Measurements from ENCODE around the gene RHOB.

The RHOB gene

GRCh38 chr2:20440001-20440560, 6.8 kb upstream of the RHOB start:
- no peak overlapping the region for H3K4me3 ChIP-seq (ENCODE audit: low read length)
- H3K36me3 ChIP-seq (ENCODE audit: insufficient read depth, low read length): no peaks in the 10 kb centered on the region
- no peak overlapping the region for H3K4me2 ChIP-seq (ENCODE audit: low read length)
- H3K9ac ChIP-seq (ENCODE audit: low read depth, low read length): peak overlapping the region; percentile 81
- no peaks in the 10 kb centered on the region for H3K9me3 ChIP-seq (replicated peaks; ENCODE audit: low read length)
- no peaks in the 10 kb centered on the region for H3K27me3 ChIP-seq (ENCODE audit: control insufficient read depth, insufficient read depth, low read length)
- H3K4me1 ChIP-seq (ENCODE audit: control insufficient read depth, insufficient read depth, low read length): peaks cover 36% of the 10 kb centered on the region

DNA sequence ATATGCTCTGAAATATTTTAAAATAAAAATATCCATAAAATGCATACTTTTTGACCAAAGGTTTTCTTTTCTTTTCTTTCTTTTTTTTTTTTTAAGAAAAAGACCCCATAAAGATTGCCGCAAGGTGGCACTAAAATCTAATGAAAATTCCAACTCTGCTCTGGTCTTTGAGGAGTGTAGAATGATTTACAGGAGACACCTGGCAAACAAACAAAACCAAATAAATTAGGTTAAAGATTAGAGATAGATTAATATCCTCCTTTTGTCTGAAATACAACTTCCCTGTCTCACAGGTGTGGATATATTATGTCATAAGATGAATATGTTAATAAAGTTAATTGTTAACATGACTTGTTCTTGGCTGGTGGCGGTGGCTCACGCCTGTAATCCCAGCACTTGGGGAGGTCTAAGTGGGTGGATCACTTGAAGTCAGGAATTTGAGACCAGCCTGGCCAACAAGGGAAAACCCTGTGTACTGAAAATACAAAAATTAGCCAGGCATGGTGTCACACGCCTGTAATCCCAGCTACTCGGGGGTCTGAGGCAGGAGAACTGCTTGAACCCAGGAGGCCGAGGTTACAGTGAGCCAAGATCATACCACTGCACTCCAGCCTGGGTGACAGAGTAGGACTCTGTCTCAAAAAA, 3.5 kb upstream of the RHOB start:
- Histone ChIP-seq H3K9me3 (replicated peaks; ENCODE audit: low read length) (no peaks in the 10 kb centered on the region), H3K4me2 (ENCODE audit: low read length) (peak overlapping the region; percentile 57), H3K4me1 (ENCODE audit: control insufficient read depth, insufficient read depth, low read length) (peaks cover 31% of the 10 kb centered on the region), H3K4me3 (ENCODE audit: low read length) (no peak overlapping the region), H3K36me3 (ENCODE audit: insufficient read depth, low read length) (peaks cover 12% of the 10 kb centered on the region), H3K27me3 (ENCODE audit: control insufficient read depth, insufficient read depth, low read length) (no peaks in the 10 kb centered on the region), H3K9ac (ENCODE audit: low read depth, low read length) (peak overlapping the region; percentile 43)

GRCh38 chr2:20444101-20444992, 2.5 kb upstream of the RHOB start:
- peak overlapping the region; percentile 43 for H3K9ac ChIP-seq (ENCODE audit: low read depth, low read length)
- peaks cover 25% of the 10 kb centered on the region for H3K4me1 ChIP-seq (ENCODE audit: control insufficient read depth, insufficient read depth, low read length)
- H3K4me3 ChIP-seq (ENCODE audit: low read length): no peak overlapping the region
- no peaks in the 10 kb centered on the region for H3K27me3 ChIP-seq (ENCODE audit: control insufficient read depth, insufficient read depth, low read length)
- peaks cover 22% of the 10 kb centered on the region for H3K36me3 ChIP-seq (ENCODE audit: insufficient read depth, low read length)
- H3K9me3 ChIP-seq (replicated peaks; ENCODE audit: low read length): no peaks in the 10 kb centered on the region
- peak overlapping the region; percentile 57 for H3K4me2 ChIP-seq (ENCODE audit: low read length)

DNA sequence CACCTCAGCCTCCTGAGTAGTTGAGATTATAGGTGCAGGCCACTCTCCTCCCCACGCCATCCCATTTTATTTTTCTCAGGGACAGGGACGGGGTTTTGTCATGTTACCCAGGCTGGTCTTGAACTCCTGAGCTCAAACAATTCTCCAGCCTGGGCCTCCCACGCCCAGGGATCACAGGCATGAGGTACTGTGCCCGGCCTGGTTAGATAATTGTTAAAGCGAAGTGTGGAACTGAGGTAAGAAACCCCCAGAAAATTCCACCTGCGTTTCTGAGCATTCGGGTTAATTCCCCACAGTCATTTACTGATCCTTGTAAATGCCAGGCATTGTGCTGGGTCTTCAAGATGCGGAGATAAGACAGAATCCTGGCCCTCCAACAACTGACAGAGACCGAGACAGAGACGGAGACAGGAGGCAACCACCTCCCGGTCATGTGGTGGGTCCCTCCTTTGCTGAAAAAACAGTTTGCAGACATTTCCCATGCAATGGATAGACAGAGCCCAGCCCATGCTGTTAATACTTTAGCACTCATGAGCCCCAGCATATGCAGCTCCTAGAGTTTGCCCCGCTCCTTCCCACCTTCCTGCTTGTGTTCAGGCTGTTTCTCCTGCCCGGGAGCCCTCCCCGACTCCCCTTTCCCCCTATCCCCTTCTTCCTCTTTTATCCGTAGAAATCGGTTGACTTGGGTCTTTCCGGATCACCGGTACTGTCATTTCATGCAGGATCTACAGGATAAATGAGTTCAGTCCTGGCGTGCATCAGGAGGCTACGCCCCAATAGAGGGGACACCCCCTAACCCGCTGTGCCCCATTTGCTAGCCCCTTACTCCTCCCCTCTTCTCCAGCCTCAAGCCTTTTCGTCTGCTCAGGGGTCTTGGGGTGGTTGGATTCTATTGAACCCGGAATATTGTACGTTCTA, 1.6 kb upstream of the RHOB start:
- Histone ChIP-seq H3K9me3 (replicated peaks; ENCODE audit: low read length) (no peaks in the 10 kb centered on the region), H3K36me3 (ENCODE audit: insufficient read depth, low read length) (peaks cover 22% of the 10 kb centered on the region), H3K27me3 (ENCODE audit: control insufficient read depth, insufficient read depth, low read length) (no peaks in the 10 kb centered on the region), H3K4me3 (ENCODE audit: low read length) (no peak overlapping the region), H3K4me2 (ENCODE audit: low read length) (peak overlapping the region; percentile 48), H3K4me1 (ENCODE audit: control insufficient read depth, insufficient read depth, low read length) (peaks cover 30% of the 10 kb centered on the region), H3K9ac (ENCODE audit: low read depth, low read length) (peak overlapping the region; percentile 1)

DNA sequence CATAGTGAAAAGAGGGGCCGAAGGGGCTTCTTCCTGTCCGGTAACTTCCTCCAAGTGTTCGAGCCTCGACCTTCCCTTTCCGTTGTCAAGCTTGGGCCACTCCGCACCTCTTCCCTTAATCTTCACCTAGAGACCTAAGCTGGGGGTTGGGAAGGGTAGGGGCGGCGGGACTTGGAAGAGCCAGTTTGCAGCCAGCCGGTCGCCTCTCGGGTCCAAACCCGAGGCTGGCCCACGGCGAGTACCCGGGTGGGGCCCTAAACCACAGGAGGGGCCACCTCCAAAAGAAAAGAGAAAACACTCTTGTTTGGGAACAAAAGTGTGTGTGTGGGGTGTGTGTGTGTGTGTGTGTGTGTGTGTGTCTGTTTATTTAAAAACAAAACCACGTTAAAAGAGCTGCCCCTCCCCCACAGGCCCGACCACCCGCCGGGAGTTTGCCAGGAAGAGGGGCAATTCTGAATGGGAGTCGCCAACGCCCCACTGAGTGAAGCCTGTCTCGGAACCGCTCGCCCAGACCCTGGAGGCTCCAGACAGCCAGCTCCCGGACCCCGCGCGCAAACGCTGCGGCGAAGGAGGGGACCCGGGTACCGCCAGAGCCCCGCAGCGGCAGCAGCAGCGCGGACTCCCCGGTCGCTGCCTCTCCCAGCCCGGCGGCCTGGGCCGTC, 488 bp upstream of the RHOB start:
- peak overlapping the region; percentile 80 for H3K4me3 ChIP-seq (ENCODE audit: low read length)
- peaks cover 22% of the 10 kb centered on the region for H3K36me3 ChIP-seq (ENCODE audit: insufficient read depth, low read length)
- no peaks in the 10 kb centered on the region for H3K27me3 ChIP-seq (ENCODE audit: control insufficient read depth, insufficient read depth, low read length)
- peak overlapping the region; percentile 94 for H3K4me2 ChIP-seq (ENCODE audit: low read length)
- peaks cover 40% of the 10 kb centered on the region for H3K4me1 ChIP-seq (ENCODE audit: control insufficient read depth, insufficient read depth, low read length)
- H3K9me3 ChIP-seq (replicated peaks; ENCODE audit: low read length): no peaks in the 10 kb centered on the region
- peak overlapping the region; percentile 96 for H3K9ac ChIP-seq (ENCODE audit: low read depth, low read length)

GRCh38 chr2:20447437-20448245, 767 bp downstream of the RHOB start:
- Histone ChIP-seq H3K27me3 (ENCODE audit: control insufficient read depth, insufficient read depth, low read length) (no peaks in the 10 kb centered on the region), H3K4me3 (ENCODE audit: low read length) (peak overlapping the region; percentile 85), H3K9me3 (replicated peaks; ENCODE audit: low read length) (no peaks in the 10 kb centered on the region), H3K4me2 (ENCODE audit: low read length) (peak overlapping the region; percentile 91), H3K36me3 (ENCODE audit: insufficient read depth, low read length) (peaks cover 22% of the 10 kb centered on the region), H3K4me1 (ENCODE audit: control insufficient read depth, insufficient read depth, low read length) (peaks cover 47% of the 10 kb centered on the region), H3K9ac (ENCODE audit: low read depth, low read length) (peak overlapping the region; percentile 96)

GRCh38 chr2:20448246-20448976, 1.5 kb downstream of the RHOB start:
- peak overlapping the region; percentile 91 for H3K4me2 ChIP-seq (ENCODE audit: low read length)
- no peaks in the 10 kb centered on the region for H3K9me3 ChIP-seq (replicated peaks; ENCODE audit: low read length)
- peaks cover 22% of the 10 kb centered on the region for H3K36me3 ChIP-seq (ENCODE audit: insufficient read depth, low read length)
- peak overlapping the region; percentile 96 for H3K9ac ChIP-seq (ENCODE audit: low read depth, low read length)
- no peaks in the 10 kb centered on the region for H3K27me3 ChIP-seq (ENCODE audit: control insufficient read depth, insufficient read depth, low read length)
- H3K4me3 ChIP-seq (ENCODE audit: low read length): peak overlapping the region; percentile 85
- peaks cover 46% of the 10 kb centered on the region for H3K4me1 ChIP-seq (ENCODE audit: control insufficient read depth, insufficient read depth, low read length)

DNA sequence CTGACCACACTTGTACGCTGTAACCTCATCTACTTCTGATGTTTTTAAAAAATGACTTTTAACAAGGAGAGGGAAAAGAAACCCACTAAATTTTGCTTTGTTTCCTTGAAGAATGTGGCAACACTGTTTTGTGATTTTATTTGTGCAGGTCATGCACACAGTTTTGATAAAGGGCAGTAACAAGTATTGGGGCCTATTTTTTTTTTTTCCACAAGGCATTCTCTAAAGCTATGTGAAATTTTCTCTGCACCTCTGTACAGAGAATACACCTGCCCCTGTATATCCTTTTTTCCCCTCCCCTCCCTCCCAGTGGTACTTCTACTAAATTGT, 2.1 kb downstream of the RHOB start:
- Histone ChIP-seq H3K4me3 (ENCODE audit: low read length) (peak overlapping the region; percentile 85), H3K27me3 (ENCODE audit: control insufficient read depth, insufficient read depth, low read length) (no peaks in the 10 kb centered on the region), H3K36me3 (ENCODE audit: insufficient read depth, low read length) (peaks cover 22% of the 10 kb centered on the region), H3K9me3 (replicated peaks; ENCODE audit: low read length) (no peaks in the 10 kb centered on the region), H3K4me2 (ENCODE audit: low read length) (peak overlapping the region; percentile 91), H3K4me1 (ENCODE audit: control insufficient read depth, insufficient read depth, low read length) (peaks cover 41% of the 10 kb centered on the region), H3K9ac (ENCODE audit: low read depth, low read length) (peak overlapping the region; percentile 96)

DNA sequence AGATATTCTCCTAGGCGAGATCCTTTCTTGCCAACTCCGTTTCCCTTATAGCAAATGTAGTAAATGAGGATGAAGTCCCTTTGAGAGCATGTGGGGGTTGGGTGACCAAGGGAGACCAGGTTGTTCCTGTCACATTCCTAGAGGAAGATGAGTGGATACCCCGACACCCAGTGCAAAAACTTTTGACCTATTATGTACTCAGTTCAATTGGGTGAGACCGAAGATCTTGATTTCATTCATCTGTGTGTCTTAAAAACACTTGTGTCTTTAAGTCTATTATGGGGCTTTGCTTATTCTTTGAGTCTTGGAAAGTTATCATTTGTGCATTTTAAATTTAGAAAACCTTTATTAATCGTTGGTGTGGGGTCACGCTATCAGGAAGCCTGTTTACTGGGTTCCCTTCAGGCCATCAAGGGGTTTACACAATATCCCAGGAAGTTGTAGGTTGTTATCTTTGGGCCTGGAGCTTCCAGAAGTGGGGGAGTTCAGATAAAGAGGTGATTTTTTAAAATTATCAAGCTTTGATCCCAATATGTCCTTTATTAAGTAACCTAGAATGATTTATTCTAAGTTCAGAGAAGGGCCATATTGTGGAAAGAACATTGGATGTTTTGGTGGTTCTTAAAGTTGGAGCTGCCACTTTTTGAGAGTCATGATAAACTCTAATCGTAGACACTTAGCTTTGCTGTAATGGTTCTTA, 2.8 kb downstream of the RHOB start:
- peaks cover 36% of the 10 kb centered on the region for H3K4me1 ChIP-seq (ENCODE audit: control insufficient read depth, insufficient read depth, low read length)
- no peaks in the 10 kb centered on the region for H3K27me3 ChIP-seq (ENCODE audit: control insufficient read depth, insufficient read depth, low read length)
- no peaks in the 10 kb centered on the region for H3K9me3 ChIP-seq (replicated peaks; ENCODE audit: low read length)
- H3K4me3 ChIP-seq (ENCODE audit: low read length): peak overlapping the region; percentile 85
- peak overlapping the region; percentile 96 for H3K9ac ChIP-seq (ENCODE audit: low read depth, low read length)
- H3K36me3 ChIP-seq (ENCODE audit: insufficient read depth, low read length): peaks cover 22% of the 10 kb centered on the region
- H3K4me2 ChIP-seq (ENCODE audit: low read length): peak overlapping the region; percentile 91
